ENCODE measurements around the gene MRGPRF.
"Not testable (repeated sequence)": the region's sequence is repeated elsewhere in the genome, so short reads cannot be mapped to it uniquely, and the experiment has no call there.

The MRGPRF gene

GRCh38 chr11:69002110-69002569 lies 10.9 kb downstream of the MRGPRF start:
- DNase-seq = peak; percentile 50

DNA sequence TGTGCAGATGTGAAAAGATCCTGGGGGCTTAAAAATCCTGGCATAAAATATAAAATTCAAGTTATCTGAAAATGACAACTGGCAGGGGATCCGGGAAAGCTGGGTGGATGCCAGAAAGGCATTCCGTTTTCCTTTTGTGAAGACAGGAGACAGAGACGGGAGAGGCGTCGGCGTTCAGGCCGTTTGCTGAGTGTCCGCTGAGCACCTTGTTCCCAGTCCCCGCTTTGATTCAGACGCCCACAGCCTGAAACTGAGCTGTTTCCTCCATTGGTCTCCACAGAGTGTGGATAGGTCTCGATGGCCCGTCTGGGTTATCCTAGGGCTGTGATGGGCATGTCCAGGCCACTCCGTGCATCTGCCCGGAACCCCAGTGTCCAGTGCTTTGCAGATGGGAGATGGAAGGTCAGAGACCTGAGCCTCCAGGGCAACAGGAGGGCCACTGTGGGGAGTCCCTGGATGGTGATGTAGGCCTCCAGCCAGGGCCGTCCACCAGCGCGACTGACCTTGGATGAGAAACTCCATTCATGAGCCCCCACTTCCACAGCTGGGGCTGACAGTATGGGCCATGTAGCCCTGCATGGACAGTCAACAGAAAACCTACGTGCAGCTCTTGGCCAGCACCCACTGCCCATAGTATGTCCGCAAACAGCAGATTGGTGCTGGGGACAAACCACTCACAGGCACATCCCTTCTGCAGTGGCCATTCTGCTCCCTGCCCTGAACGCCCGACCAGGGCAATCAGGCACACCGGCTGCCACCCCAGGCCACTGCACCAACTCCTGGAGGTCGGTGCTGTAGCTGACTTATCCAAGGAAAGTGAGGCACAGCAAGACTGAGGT lies 11.6 kb downstream of the MRGPRF start:
- peak; percentile 36 for DNase-seq

- peak; percentile 64 for DNase-seq
Measured at GRCh38 chr11:69000831-69001242, 12.2 kb downstream of the MRGPRF start.

DNA sequence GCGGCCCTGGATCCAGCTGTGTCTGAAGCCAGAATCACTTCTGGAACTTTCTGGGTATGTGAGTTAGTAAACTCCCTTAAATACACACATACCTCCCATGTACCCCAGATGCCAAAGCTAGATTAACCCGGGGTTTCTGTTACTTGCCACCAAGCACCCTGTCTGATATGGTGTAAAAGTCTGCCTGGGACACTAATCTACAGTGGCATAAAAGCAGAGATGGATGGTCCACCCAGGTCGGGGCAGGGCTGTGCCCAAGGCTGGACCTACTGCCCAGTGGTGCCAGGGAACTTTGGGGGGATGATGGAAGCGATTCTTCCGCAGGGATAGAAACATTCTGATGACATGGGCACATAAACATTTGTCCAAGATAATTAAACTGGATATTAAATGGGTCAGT lies 12.7 kb downstream of the MRGPRF start:
- DNase-seq = no peak

DNA sequence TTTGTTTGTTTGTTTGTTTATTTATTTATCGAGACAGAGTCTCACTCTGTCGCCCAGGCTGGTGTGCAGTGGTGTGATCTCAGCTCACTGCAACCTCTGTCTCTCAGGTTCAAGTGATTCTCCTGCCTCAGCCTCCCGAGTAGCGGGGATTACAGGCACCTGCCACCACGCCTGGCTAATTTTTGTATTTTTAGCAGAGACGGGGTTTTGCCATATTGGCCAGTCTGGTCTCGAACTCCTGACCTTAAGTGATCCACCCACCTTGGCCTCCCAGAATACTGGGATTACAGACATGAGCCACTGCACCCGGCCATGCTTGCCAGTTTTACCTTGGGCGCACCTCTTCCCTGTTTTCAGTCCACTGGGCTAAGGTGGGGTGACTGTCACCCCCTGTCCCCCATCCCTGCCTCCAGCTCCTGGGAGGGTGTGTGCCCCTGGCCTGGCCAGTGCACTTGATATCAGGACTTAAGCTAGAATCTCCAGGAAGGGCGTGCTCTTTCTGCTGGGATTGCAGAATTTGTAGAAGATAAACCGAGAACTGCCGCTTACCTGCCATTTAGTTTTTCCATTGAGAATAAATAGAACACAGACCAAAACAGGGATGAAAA lies 13.2 kb downstream of the MRGPRF start:
- DNase-seq = not testable (repeated sequence)

DNA sequence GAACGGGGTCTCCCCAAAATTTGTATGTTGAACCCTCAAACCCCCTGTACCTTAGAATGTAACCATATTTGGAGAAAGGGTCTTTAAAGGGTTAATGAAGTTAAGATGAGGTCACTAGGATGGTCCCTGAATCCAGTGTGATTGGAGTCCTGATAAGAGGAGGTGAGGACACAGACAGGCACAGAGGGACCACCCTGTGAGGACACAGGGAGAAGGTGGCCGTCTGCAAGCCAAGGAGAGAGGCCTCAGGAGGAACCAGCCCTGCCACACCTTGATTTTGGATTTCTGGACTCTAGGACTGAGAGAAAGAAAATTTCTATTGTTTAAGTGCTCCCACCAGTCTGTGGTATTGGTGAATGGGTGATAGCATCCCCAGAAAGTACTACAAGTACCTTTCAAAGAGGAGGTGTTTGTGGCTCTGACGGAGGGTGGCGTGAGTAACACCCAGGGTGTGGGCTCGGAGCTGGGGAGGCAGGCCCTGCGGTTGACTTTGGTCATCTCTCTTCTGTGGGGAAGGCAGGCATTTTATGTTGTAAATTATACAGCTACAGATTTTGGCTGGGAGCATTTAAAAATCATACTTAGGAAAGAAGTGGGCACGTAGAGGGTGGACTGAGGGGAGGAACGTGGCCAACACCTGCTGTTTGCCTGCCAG lies 13.8 kb downstream of the MRGPRF start:
- DNase-seq = no peak

DNA sequence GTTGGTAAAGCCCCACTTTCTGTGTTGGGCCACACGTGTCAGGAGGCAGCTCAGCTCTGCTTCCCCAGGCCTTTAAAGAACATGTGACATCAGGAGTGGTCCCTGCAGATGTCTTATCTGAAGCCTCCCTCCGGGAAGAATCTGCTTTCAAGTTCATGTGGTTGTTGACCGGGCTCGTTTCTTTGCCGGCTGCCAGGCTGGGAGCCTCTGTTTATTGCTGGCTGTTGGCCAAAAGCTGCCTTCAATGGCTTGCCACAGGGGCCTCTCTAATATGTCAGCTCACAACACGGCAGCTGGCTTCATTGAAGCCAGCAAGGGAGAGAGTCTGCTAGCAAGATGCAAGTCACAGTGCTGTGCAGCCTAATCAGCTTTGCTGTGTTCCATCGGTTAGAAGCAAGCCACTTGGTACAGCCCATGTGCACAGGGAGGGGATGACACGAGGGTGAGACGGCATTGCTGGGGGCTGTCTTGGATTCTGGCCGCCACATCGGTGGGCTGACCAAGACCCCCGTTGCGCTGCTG lies 14.6 kb downstream of the MRGPRF start:
- DNase-seq = peak; percentile 79

- peak; percentile 10 for DNase-seq
Measured at GRCh38 chr11:68997995-68998348, 15.1 kb downstream of the MRGPRF start.

GRCh38 chr11:68997124-68997994 lies 15.7 kb downstream of the MRGPRF start:
- no peak for DNase-seq

DNA sequence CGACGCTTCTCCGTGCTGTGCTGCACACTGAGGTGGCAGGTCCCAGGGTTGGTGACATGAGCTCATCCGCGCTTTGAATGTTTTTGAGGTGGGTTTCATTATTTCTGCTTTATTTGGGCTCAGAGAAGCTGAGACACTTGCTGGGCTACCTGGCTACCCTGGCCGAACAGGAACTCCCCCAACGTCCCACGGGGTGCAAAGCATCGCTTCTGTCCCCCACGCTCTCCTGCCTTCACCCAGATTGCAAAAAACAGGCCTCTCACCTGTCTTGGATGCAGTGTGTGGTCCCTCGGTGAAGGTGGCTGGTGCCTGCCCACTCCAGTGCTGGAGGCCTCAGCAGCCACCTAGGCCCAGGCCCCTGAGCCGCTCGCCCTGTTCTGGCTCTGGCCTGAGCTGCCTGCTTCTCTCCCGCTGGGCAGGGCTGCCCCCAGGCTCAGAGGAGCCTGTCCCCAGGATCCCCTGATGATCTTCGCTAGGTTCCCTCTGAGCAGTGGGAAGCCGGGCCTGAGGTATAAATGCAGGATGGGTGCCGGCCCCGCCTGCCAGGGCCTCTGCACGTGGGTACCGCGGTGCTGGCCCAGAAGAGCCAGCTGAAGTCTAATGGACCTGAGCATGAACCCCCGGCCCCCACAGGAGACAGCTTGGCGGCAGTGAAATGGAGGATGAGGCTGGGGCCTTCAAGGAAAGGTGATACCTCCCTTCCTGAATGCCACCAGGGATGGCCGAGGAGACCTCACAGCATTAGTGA lies 16.5 kb downstream of the MRGPRF start:
- no peak for DNase-seq

DNA sequence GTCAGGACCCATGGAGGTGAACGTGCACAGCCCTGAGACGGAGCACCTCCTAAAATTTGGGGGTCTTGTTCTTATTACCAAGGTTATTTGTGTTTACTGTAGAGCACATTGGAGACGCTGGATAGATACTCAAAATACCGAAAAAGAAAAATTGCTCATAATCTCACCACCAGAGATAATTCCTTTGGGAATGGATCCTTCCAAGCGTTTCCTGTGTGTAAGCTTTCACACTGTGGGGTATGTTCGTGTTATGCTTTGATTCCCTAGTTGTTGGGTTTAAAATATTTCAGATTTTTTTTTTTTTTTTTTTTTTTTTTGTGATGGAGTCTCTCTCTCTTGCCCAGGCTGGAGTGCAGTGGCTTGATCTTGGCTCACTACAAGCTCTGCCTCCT lies 18.2 kb downstream of the MRGPRF start:
- DNase-seq = no peak

GRCh38 chr11:68994161-68994893 lies 18.7 kb downstream of the MRGPRF start:
- DNase-seq = no peak

GRCh38 chr11:68993546-68993945 lies 19.5 kb downstream of the MRGPRF start:
- no peak for DNase-seq

- DNase-seq = no peak
Measured at GRCh38 chr11:68992743-68993255, 20.2 kb downstream of the MRGPRF start.

DNA sequence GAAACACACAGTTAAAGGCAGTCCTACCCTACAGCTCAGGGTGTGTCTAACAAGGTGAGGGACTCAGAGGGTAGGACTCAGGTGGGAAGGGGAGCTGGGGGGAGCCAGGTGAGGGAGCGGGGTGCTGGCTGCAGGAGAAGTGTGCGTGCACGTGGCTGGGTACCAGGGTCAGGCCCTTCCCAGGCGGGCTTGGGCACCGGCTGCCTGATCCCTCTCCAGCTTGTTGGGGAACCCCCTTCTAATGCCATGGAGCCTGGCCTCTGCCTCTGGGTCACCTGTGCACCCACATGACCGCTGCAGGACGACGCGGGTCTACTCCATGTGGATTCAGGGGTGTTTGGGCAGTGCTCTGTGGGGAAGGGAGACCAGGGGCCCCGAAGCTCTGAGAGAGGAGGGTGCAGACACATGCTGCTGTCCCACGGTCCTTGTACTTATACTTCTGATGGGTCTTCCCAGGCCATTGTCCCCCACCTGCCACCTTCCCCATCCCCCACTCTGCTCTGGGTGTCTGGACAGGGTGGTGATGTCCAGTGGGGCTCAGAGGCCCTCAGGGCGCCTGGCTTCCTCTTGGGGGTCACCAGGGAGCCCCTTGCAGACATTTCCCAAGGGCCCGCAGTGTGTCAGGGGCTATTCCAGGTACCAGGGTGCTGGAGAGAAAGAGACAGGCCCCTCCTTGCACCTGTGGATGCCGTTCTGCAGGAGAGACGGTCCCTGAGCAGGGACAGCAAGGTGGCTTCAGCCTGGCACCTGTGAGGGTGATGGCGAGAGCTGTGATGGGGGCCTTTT lies 21.9 kb downstream of the MRGPRF start:
- DNase-seq = no peak

- DNase-seq = no peak
Measured at GRCh38 chr11:68989936-68990606, 23.0 kb downstream of the MRGPRF start.

GRCh38 chr11:68988491-68988890 lies 24.6 kb downstream of the MRGPRF start:
- no peak for DNase-seq

DNA sequence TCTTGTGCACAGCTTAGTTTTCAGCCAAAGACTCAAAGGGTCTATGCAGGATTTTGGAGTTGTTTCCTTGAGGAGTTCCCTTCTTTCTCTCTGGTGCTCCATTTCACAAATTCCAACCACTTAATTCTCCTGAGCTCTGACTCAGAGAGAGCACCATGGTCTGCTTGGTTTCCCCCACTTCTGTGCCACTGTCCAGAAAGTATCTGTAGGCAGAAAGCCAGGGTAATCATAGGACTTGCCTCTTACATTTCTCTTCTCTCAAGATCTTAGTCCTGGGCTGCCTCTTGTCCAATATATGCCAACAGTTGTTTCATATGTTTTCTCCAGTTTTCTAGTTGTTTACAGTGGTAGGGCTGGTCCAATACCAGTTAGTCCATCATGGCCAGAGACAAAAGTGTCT lies 25.8 kb downstream of the MRGPRF start:
- no peak for DNase-seq

DNA sequence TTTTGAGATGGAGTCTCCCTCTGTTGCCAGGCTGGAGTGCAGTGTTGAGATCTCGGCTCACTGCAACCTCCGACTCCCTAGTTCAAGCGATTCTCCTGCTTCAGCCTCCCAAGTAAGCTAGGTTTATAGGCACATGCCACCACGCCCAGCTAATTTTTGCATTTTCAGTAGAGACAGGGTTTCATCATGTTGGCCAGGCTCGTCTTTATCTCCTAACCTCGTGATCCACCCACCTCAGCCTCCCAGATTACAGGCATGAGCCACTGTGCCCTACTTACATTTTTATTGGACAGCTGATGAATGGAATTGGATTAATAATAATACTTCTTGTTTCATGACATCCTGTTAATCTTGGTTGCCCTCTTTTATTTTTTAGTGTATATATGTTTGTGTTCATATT lies 29.2 kb downstream of the MRGPRF start:
- DNase-seq = no peak

GRCh38 chr11:68982134-68982533 lies 30.9 kb downstream of the MRGPRF start:
- DNase-seq = no peak
